Measurements from ENCODE around the gene TSPAN17.

DNA sequence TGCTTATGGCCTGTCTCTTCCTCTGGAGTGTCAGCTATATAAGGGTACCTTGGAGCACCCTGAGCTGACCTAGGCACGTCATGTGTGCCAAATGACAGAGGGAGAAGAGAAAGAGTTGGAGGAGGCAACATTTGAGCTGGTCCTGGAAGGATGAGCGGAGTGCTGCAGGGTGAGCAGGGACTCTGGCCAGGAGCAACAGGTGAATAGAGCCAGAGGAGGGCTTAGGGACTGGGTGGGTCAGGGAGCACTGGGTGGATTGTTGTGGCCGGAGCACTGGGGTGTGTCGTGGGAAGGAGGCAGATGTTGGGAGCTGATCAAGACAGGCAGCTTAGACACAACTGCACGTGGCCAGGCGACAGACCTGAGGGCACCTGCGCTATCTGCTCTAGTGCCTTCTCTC lies 43.6 kb downstream of the TSPAN17 start:
- TF ChIP-seq, protein P1, sequence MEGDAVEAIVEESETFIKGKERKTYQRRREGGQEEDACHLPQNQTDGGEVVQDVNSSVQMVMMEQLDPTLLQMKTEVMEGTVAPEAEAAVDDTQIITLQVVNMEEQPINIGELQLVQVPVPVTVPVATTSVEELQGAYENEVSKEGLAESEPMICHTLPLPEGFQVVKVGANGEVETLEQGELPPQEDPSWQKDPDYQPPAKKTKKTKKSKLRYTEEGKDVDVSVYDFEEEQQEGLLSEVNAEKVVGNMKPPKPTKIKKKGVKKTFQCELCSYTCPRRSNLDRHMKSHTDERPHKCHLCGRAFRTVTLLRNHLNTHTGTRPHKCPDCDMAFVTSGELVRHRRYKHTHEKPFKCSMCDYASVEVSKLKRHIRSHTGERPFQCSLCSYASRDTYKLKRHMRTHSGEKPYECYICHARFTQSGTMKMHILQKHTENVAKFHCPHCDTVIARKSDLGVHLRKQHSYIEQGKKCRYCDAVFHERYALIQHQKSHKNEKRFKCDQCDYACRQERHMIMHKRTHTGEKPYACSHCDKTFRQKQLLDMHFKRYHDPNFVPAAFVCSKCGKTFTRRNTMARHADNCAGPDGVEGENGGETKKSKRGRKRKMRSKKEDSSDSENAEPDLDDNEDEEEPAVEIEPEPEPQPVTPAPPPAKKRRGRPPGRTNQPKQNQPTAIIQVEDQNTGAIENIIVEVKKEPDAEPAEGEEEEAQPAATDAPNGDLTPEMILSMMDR (IDR thresholded peaks at IDR 0.05) = no peak
- TF ChIP-seq POLR2A (IDR thresholded peaks at IDR 0.05) = no peak

Data from esophagus squamous epithelium (tissue), 4 donors.